Activated CD4-positive, alpha-beta T cell treated with anti-CD3 and anti-CD28 coated beads, Interleukin-2, amount 50 U/mL, for 16 hours (primary cell): ENCODE results near the gene TRPV6.
A peak's percentile ranks its signal among the peaks of the same experiment; 100 is the strongest.

Experiments used
- DNase-seq: peaks from one replicate; pipeline ENCODE4 v3.0.0-alpha.2; 2020

TRPV6 gene

DNA sequence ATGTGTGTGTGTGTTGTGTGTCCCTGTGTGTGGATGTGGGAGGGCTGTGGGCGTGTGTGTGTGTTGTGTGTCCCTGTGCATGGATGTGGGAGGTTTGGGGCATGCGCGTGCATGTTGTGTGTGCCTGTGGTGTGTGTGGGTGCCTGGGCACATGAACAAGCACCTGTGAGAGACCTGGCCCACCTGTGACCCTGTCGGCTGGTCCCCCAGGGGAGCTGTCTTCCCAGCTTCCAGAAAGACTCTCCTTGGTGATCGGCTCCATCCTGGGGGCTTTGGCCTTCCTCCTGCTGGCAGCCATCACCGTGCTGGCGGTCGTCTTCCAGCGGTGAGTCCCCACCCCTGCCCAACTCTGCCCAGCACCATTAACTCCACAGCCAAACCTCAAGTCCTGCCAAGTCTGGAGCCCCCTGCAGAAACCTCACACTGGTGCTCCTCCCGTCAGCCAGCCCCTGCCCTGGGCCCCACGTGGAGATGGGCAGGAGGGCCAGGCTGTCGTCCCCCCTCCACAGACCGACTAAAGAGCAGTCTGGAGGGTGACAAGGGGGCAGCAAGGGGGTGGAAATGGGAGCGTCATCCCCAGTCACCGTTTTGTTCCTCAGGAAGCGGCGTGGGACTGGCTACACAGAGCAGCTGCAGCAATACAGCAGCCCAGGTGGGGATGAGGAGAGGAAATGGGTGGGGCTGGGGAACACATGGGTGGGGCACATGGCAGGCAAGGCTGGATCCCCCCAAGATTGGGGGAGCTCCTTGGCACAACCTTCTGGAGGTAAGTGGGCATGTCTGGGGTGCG, 18.0 kb downstream of the TRPV6 start:
- DNase-seq = no peak

- DNase-seq = no peak
Observed at GRCh38 chr7:142867097-142867378, 18.5 kb downstream of the TRPV6 start.

- peak; percentile 13 for DNase-seq
Observed at GRCh38 chr7:142866361-142867096, 19.0 kb downstream of the TRPV6 start.

DNA sequence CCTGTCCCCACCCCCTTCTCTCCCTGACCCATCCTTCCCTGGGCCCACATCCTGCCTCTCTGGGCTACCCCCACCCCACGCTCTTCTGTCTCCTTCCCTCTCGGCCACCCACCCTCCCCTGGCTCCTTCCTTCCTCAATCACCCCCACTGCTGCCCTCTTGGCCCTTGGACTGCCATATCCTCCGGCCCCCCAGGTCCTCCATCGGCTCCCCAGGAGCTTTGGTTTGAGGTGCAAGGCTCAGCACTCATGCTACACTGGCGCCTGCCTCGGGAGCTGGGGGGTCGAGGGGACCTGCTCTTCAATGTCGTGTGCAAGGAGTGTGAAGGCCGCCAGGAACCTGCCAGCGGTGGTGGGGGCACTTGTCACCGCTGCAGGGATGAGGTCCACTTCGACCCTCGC, 19.8 kb downstream of the TRPV6 start:
- DNase-seq = no peak

DNA sequence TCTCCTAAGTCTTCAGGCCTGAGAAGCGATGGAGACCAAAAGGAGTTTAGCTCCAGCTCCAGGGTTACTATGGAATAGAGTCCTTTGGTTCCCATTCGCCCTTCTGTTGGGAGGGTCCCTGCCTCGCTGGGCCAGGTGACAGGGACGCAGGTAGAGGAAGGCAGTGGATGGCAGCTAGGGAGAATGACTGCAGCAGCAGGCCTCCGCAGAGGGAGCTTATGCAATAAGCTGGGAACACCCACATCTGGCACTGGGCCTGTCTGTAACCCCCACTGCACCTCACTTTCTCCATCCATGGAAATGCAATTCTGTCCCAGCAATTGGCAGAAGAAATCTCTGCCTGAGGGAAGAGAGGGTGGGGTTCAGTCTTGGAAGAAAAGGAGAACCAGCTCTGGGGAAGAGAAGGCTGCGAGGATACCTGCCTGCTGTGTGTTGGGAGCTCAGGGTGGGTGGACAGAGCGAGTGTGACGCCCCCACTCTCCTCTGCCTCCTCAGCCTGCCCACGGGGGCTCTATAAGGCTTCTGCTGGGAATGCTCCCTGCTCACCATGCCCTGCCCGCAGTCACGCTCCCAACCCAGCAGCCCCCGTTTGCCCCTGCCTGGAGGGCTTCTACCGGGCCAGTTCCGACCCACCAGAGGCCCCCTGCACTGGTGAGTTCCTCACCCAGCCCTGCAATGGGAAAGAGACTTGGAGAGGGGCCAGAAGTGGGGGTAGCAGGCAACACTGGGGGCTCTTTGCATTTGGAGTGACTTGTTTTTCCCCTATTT, 20.4 kb downstream of the TRPV6 start:
- no peak for DNase-seq

DNA sequence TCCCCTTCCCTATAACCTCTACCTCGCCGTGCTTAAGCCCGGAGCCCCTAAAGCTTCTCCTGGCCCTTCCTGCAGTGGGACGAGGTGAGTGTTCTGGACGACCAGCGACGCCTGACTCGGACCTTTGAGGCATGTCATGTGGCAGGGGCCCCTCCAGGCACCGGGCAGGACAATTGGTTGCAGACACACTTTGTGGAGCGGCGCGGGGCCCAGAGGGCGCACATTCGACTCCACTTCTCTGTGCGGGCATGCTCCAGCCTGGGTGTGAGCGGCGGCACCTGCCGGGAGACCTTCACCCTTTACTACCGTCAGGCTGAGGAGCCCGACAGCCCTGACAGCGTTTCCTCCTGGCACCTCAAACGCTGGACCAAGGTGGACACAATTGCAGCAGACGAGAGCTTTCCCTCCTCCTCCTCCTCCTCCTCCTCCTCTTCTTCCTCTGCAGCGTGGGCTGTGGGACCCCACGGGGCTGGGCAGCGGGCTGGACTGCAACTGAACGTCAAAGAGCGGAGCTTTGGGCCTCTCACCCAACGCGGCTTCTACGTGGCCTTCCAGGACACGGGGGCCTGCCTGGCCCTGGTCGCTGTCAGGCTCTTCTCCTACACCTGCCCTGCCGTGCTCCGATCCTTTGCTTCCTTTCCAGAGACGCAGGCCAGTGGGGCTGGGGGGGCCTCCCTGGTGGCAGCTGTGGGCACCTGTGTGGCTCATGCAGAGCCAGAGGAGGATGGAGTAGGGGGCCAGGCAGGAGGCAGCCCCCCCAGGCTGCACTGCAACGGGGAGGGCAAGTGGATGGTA, 21.5 kb downstream of the TRPV6 start:
- no peak for DNase-seq

DNA sequence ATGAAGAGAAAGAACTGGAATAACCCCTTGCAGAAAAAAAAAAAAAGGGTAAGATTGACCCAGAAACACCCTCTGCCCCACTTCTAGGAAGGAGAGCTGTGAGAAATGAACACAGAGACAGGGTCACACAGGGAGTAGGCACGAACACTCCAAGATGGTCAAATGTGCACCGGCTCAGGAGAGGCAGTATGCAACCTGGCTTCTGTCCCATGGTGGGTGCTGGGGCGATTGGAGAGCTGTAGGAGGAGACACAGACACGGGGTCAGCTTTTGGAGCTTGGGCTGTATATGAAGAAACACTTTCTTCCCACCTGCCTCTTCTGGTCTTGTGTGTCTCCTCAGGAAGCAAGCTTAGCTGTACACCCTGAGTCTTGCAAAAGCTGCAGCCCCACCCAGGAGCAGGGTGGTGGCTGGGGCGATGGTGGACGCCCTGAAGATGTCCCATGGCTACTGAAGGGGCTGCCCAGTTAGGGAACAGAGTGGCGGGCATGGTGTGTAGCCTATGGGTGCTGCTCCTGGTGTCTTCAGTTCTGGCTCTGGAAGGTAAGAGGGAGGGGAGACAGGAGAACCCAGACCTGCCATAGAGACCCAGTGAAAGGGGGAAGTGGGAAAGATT, 22.7 kb downstream of the TRPV6 start:
- DNase-seq = no peak

DNA sequence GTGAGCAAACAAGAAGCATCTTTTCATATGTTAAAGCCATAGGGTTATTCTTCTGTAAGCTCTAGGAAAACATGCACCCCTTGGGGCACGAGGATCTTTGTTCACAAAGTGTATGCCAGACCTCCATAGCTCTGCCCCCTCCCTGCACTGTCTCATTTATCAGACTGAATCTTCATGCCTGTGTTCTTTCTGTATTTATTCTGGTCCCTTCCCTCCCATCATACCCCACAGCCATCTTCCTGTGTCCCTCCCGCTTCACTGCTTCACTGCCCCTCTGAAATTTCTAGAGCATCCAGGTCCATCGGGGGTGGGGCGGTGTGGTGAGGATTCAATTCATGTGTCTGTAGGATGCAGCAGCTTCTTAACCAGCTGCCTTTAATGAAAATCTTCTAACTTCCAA, 23.2 kb downstream of the TRPV6 start:
- DNase-seq = no peak

GRCh38 chr7:142860968-142861367, 24.6 kb downstream of the TRPV6 start:
- DNase-seq = no peak

- DNase-seq = no peak
Observed at GRCh38 chr7:142859829-142860228, 25.7 kb downstream of the TRPV6 start.

- no peak for DNase-seq
Observed at GRCh38 chr7:142859411-142859810, 26.1 kb downstream of the TRPV6 start.

DNA sequence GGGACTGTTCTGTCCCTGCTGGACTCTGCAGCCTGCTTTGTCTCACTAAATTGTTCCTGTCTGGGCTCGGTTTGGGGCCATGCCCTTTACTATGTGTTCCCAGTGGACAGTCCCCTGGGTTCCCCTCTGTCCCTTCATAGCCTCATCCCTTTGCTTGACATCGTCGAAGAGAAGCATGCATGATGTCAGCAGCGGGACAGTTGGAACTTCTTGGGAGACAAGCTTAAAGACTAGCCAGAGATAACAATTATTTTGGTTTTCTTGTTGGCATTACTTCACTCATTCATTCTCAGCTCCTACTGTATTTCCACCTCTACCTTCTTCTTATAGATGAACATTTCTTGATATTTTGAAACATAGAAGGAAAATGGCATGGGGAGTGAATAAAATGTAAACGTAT, 27.9 kb downstream of the TRPV6 start:
- no peak for DNase-seq

DNA sequence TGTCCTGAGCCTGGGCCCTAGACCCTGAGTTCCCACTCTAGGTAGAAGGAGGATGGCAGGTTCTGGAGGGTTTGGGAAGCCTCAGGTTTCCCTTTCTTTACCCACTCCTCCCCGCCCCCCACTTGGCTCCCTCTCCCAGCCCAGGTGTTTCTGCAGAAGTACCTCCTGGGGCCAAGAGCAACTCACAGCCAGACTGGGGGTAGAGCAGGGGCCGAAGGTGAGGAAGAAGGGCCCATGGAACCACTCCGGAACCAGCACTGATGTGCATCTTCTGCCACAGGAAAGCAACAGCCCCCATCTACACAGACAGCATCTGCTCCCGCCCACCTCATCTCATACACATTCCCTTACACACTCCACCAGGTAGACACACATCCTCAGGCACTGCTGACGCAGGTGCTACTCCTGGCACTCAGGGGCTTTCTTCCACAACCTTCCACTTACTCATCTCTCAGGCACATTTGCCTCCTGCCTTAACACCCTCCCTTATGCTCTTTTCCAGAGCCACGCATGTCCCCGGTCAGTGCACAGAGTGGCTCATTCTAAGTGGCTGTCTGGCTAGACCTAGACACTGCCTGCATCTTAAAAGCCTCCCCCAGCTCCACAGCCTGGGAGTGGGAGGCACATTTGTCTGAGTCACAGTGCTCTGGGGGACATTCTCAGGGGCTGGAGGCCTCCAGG, 28.8 kb downstream of the TRPV6 start:
- no peak for DNase-seq

- no peak for DNase-seq
Observed at GRCh38 chr7:142855756-142856564, 29.6 kb downstream of the TRPV6 start.

DNA sequence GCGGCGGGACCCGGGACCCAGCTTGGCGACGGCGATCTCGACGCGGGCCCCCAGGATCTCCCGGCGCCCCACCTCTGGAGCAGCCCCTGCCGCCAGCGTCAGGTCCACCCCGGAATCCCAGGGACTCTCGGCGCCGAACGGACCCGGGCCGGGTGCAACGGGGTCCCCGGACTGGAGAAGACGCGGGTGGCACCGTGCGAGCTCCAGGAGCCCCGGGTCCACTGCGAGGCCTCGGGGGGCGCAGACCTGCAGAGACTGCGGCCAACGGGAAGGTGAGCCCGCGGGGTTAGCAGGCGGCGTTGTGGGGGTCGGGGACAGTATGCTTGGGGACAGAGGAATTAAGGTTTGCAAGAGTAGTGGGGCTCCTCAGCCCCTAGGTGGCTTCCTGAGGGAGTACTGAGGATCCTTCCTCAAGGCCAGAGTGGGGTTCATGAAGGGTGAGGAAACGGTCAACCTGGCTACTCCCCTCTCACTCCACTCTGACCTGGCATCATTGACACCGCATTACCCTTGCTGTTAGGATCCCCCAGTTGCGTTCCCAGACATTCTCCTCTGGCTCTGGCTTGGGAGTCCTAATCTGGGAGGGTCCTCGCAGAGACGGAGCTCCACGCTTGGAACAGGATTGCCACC, 30.3 kb downstream of the TRPV6 start:
- DNase-seq = no peak

- DNase-seq = peak; percentile 55
Observed at GRCh38 chr7:142854372-142855113, 31.0 kb downstream of the TRPV6 start, which contains the start of gene EPHB6. Gene EPHB6, plus strand, starts transcription at chr7:142855076. Its CDS starts 8,152 bp downstream, at chr7:142863228.

GRCh38 chr7:142853739-142854371, 31.7 kb downstream of the TRPV6 start:
- peak; percentile 64 for DNase-seq

DNA sequence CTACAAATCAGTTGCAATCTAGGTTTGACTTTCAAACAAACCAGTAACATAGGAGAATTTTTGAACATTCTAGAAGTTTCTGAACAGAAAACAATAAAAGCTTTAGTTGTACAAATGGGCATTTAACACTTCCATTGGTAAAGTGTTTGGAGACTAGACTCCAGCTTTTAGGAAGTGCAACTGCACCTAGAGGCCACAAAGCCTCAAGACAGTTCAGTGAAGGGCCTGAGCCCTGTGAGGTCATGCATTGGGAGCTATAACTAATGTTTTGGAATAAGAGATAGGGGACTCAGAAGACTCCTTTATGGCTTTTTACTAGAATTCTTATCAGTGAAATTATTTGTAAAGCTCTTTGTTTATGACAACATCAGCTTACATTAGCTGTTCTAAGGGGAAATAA, 33.6 kb downstream of the TRPV6 start:
- no peak for DNase-seq

GRCh38 chr7:142851269-142851668, 34.3 kb downstream of the TRPV6 start:
- no peak for DNase-seq
